ENCODE data around the gene COLGALT1.

DNA sequence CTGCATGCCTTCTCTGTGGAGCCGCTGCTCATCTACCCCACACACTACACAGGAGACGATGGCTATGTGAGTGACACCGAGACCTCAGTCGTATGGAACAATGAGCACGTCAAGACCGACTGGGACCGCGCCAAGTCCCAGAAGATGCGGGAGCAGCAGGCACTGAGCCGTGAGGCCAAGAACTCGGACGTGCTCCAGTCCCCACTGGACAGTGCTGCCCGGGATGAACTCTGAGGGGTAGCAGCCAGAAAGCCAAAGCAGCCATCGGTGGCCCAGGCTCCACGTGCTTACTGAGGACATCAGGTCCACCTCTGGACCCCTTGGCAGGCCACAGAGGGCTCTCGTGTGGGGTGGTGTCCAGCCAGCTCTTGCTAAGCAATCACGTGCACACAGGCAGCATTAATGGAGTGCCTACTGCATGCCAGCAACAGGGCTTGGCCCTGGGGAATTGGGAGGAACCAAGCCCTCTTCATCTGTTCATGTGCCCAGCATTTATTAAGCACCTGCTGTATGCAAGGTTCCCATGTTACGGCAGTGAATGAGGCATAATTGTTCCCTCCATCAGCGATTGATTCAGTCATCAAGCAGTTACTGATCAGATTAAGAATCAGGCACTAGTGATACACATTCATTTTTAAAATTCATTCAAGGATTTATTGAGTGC is 25.9 kb downstream of the COLGALT1 start:
- no peak for TF ChIP-seq RAD21 (IDR thresholded peaks at IDR 0.05; ENCODE audit: low read depth)
- TF ChIP-seq EGR1 (IDR thresholded peaks at IDR 0.05) = no peak
- no peak for TF ChIP-seq YY1 (IDR thresholded peaks at IDR 0.05; ENCODE audit: low read depth)
- no peak for TF ChIP-seq TCF12 (IDR thresholded peaks at IDR 0.05; ENCODE audit: low read depth)
- no peak for TF ChIP-seq ZBTB7A (IDR thresholded peaks at IDR 0.05; ENCODE audit: low read depth)
- no peak for TF ChIP-seq EP300 (IDR thresholded peaks at IDR 0.05; ENCODE audit: borderline replicate concordance)
- no peak for TF ChIP-seq CREB1 (IDR thresholded peaks at IDR 0.05; ENCODE audit: low read depth)
- TF ChIP-seq, protein P1, sequence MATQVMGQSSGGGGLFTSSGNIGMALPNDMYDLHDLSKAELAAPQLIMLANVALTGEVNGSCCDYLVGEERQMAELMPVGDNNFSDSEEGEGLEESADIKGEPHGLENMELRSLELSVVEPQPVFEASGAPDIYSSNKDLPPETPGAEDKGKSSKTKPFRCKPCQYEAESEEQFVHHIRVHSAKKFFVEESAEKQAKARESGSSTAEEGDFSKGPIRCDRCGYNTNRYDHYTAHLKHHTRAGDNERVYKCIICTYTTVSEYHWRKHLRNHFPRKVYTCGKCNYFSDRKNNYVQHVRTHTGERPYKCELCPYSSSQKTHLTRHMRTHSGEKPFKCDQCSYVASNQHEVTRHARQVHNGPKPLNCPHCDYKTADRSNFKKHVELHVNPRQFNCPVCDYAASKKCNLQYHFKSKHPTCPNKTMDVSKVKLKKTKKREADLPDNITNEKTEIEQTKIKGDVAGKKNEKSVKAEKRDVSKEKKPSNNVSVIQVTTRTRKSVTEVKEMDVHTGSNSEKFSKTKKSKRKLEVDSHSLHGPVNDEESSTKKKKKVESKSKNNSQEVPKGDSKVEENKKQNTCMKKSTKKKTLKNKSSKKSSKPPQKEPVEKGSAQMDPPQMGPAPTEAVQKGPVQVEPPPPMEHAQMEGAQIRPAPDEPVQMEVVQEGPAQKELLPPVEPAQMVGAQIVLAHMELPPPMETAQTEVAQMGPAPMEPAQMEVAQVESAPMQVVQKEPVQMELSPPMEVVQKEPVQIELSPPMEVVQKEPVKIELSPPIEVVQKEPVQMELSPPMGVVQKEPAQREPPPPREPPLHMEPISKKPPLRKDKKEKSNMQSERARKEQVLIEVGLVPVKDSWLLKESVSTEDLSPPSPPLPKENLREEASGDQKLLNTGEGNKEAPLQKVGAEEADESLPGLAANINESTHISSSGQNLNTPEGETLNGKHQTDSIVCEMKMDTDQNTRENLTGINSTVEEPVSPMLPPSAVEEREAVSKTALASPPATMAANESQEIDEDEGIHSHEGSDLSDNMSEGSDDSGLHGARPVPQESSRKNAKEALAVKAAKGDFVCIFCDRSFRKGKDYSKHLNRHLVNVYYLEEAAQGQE (IDR thresholded peaks at IDR 0.05; ENCODE audit: low read depth) = no peak
- TF ChIP-seq CEBPB (IDR thresholded peaks at IDR 0.05) = no peak
- TF ChIP-seq TAF1 (IDR thresholded peaks at IDR 0.05; ENCODE audit: low read depth) = no peak
